Fibroblast of lung (primary cell): ENCODE results near the gene DVL3.

Experiments used
- CTCF ChIP-seq, 2 donors: IDR thresholded peaks in 1 of 2; conservative IDR thresholded peaks in 1 of 2; 1 replicate in 1 of 2; 2 replicates in 1 of 2; pipeline ENCODE4 v1.5.1; 2011 to 2012; ENCODE audit warnings: low read length in 2 of 2, control low read depth in 1 of 2, inconsistent platforms in 1 of 2, low read depth in 1 of 2, mild to moderate bottlenecking in 1 of 2
- EZH2 ChIP-seq: IDR thresholded peaks from 2 replicates; pipeline ENCODE4 v1.5.1; 2012; ENCODE audit warnings: low read length, control low read depth, mild to moderate bottlenecking; ENCODE audit errors: missing control alignments

- TF ChIP-seq CTCF (conservative IDR thresholded peaks at IDR 0.05 in 1 of 2, IDR thresholded peaks at IDR 0.05 in 1 of 2; ENCODE audit: low read depth in 1 of 2, low read length in 2 of 2) = no peak
- TF ChIP-seq EZH2 = no peak
Measured at GRCh38 chr3:184188080-184188479, 32.9 kb downstream of the DVL3 start.
